ENCODE data around the gene NPR1. TPM values are rescaled to one million over a fixed set of nuclear protein-coding genes. Genes with fewer than 3 reads are reported as not detected.

Gene NPR1
- total and polyA plus RNA-seq, 2 of the 13 experiments (the other 11 are each of a cell fraction or from before 2014, with no cell fraction given), result not detected

DNA sequence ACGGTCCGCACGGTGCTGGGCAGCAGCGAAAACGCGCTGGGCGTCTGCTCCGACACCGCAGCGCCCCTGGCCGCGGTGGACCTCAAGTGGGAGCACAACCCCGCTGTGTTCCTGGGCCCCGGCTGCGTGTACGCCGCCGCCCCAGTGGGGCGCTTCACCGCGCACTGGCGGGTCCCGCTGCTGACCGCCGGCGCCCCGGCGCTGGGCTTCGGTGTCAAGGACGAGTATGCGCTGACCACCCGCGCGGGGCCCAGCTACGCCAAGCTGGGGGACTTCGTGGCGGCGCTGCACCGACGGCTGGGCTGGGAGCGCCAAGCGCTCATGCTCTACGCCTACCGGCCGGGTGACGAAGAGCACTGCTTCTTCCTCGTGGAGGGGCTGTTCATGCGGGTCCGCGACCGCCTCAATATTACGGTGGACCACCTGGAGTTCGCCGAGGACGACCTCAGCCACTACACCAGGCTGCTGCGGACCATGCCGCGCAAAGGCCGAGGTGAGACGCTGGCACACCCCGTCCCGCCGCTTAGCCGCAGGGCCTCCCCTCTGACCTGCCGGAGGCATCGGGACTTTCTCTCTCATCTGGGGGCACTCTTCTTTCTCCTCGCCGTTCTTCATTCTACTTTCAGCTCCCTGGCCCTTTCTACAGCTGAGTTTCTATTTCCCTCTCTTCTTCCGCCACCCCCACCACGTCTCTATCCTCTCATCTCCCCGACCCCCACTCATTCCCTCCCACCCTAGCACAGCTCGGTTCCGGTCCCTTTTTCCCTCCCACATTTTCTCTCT is 1.0 kb downstream of the NPR1 start (continued):
- TF ChIP-seq ZNF407 (CRISPR knock-in tag; IDR thresholded peaks at IDR 0.05; ENCODE audit: not compliant biosample characterization) (no peak), HCFC1 (IDR thresholded peaks at IDR 0.05; ENCODE audit: low read depth, low read length) (no peak), UBTF (CRISPR knock-in tag; IDR thresholded peaks at IDR 0.05) (peak; percentile 65; the same call in 1 of the 2 replicates), ZNF124 (CRISPR knock-in tag; IDR thresholded peaks at IDR 0.05) (no peak), SCMH1 (CRISPR knock-in tag; IDR thresholded peaks at IDR 0.05; ENCODE audit: borderline replicate concordance) (no peak), ATF1 (CRISPR knock-in tag; IDR thresholded peaks at IDR 0.05) (no peak), MIXL1 (CRISPR knock-in tag; IDR thresholded peaks at IDR 0.05) (no peak), DNMT1 (CRISPR knock-in tag; IDR thresholded peaks at IDR 0.05) (no peak), ZKSCAN1 (IDR thresholded peaks at IDR 0.05; ENCODE audit: low read length) (no peak), MYPOP (CRISPR knock-in tag; IDR thresholded peaks at IDR 0.05) (peak; percentile 58), RNF219 (CRISPR knock-in tag; IDR thresholded peaks at IDR 0.05) (no peak), ZNF766 (CRISPR knock-in tag; IDR thresholded peaks at IDR 0.05; ENCODE audit: borderline replicate concordance) (no peak), GTF3A (CRISPR knock-in tag; conservative IDR thresholded peaks at IDR 0.05) (no peak)
- TF ChIP-seq, protein P1, sequence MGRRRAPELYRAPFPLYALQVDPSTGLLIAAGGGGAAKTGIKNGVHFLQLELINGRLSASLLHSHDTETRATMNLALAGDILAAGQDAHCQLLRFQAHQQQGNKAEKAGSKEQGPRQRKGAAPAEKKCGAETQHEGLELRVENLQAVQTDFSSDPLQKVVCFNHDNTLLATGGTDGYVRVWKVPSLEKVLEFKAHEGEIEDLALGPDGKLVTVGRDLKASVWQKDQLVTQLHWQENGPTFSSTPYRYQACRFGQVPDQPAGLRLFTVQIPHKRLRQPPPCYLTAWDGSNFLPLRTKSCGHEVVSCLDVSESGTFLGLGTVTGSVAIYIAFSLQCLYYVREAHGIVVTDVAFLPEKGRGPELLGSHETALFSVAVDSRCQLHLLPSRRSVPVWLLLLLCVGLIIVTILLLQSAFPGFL (CRISPR knock-in tag; IDR thresholded peaks at IDR 0.05), result 0 out of 2 replicates have a peak, but pooled peaks have one; percentile 14

Measured in HepG2 (cell line).